H9 (cell line): ENCODE data around the gene NEUROG3. TPM values are rescaled to one million over a fixed set of nuclear protein-coding genes. Genes with fewer than 3 reads are reported as not detected.

Experiments used
- DNase-seq: peaks from one replicate; pipeline ENCODE4 v3.0.0-alpha.2; 2017
- H2AFZ ChIP-seq: one replicate; pipeline ENCODE4 v1.6.1; 2013; ENCODE audit warnings: mild to moderate bottlenecking, low read length, control low read depth, moderate library complexity
- H2AK5ac ChIP-seq: 2 replicates; pipeline ENCODE4 v1.6.1; 2013; ENCODE audit warnings: low read length, control low read depth, mixed read lengths; ENCODE audit not compliant: insufficient read length
- H2BK120ac ChIP-seq: one replicate; pipeline ENCODE4 v1.6.1; 2013; ENCODE audit warnings: low read depth, mild to moderate bottlenecking, low read length, control low read depth, inconsistent platforms; ENCODE audit not compliant: poor library complexity, severe bottlenecking
- H2BK12ac ChIP-seq: 2 replicates; pipeline ENCODE4 v1.6.1; 2013; ENCODE audit warnings: low read length, control low read depth, mixed read lengths, low read depth; ENCODE audit not compliant: insufficient read length
- H2BK15ac ChIP-seq: 2 replicates; pipeline ENCODE4 v1.6.1; 2013; ENCODE audit warnings: low read depth, low read length, control low read depth
- H2BK20ac ChIP-seq: one replicate; pipeline ENCODE4 v1.6.1; 2013; ENCODE audit warnings: low read depth, mild to moderate bottlenecking, low read length, control low read depth, inconsistent platforms; ENCODE audit not compliant: poor library complexity, severe bottlenecking
- H2BK5ac ChIP-seq: 2 replicates; pipeline ENCODE4 v1.6.1; 2013; ENCODE audit warnings: low read length, control low read depth, mixed read lengths; ENCODE audit not compliant: insufficient read length
- H3K14ac ChIP-seq: 2 replicates; pipeline ENCODE4 v1.6.1; 2013; ENCODE audit warnings: low read length, control low read depth; ENCODE audit not compliant: insufficient read depth
- H3K18ac ChIP-seq: 2 replicates; pipeline ENCODE4 v1.6.1; 2013; ENCODE audit warnings: low read depth, mild to moderate bottlenecking, mixed read lengths, low read length, control low read depth; ENCODE audit not compliant: insufficient read length
- H3K23ac ChIP-seq: 2 replicates; pipeline ENCODE4 v1.6.1; 2013; ENCODE audit warnings: low read length, control low read depth, mixed read lengths, low read depth; ENCODE audit not compliant: insufficient read length
- H3K23me2 ChIP-seq: 2 replicates; pipeline ENCODE4 v1.6.1; 2013; ENCODE audit warnings: low read depth, mild to moderate bottlenecking, mixed read lengths, low read length, control low read depth; ENCODE audit not compliant: insufficient read length, poor library complexity, severe bottlenecking
- H3K27ac ChIP-seq: 2 replicates; pipeline ENCODE4 v1.5.1; 2013; ENCODE audit warnings: low read length, control low read depth, mixed read lengths, low read depth; ENCODE audit not compliant: insufficient read length
- H3K27me3 ChIP-seq: 2 replicates; pipeline ENCODE4 v1.6.1; 2013; ENCODE audit warnings: low read length, control low read depth, inconsistent platforms; ENCODE audit not compliant: insufficient read depth
- H3K4ac ChIP-seq: 2 replicates; pipeline ENCODE4 v1.6.1; 2013; ENCODE audit warnings: low read depth, mild to moderate bottlenecking, control low read depth, inconsistent platforms, low read length, moderate library complexity
- H3K4me1 ChIP-seq: 2 replicates; pipeline ENCODE4 v1.6.1; 2013; ENCODE audit warnings: low read length, control low read depth, inconsistent platforms; ENCODE audit not compliant: insufficient read depth
- H3K4me2 ChIP-seq: 2 replicates; pipeline ENCODE4 v1.6.1; 2013; ENCODE audit warnings: low read length, control low read depth, mixed read lengths; ENCODE audit not compliant: insufficient read length, insufficient read depth
- H3K56ac ChIP-seq: 2 replicates; pipeline ENCODE4 v1.6.1; 2013; ENCODE audit warnings: low read depth, mild to moderate bottlenecking, mixed read lengths, low read length, control low read depth; ENCODE audit not compliant: insufficient read length
- H3K79me1 ChIP-seq: 2 replicates; pipeline ENCODE4 v1.6.1; 2013; ENCODE audit warnings: low read depth, mild to moderate bottlenecking, moderate library complexity, low read length, control low read depth, inconsistent platforms; ENCODE audit not compliant: insufficient read depth, poor library complexity, severe bottlenecking
- H3K79me2 ChIP-seq: 2 replicates; pipeline ENCODE4 v1.6.1; 2013; ENCODE audit warnings: low read length, control low read depth, inconsistent platforms; ENCODE audit not compliant: insufficient read depth
- H3K9ac ChIP-seq: 2 replicates; pipeline ENCODE4 v1.6.1; 2013; ENCODE audit warnings: low read length, control low read depth, mixed read lengths; ENCODE audit not compliant: insufficient read length; ENCODE audit errors: extremely low read depth
- H3K9me3 ChIP-seq: one replicate; pipeline ENCODE4 v1.6.1; 2013; ENCODE audit warnings: low read depth, low read length, inconsistent platforms; ENCODE audit not compliant: control insufficient read depth
- H3T11ph ChIP-seq: one replicate; pipeline ENCODE4 v1.6.1; 2013; ENCODE audit warnings: mild to moderate bottlenecking, low read length, control low read depth, inconsistent platforms
- H4K20me1 ChIP-seq: one replicate; pipeline ENCODE4 v1.6.1; 2013; ENCODE audit not compliant: control insufficient read depth, insufficient read length, insufficient read depth
- H4K5ac ChIP-seq: 2 replicates; pipeline ENCODE4 v1.6.1; 2013; ENCODE audit warnings: low read depth, mild to moderate bottlenecking, mixed read lengths, low read length, control low read depth; ENCODE audit not compliant: insufficient read length
- H4K8ac ChIP-seq: replicated peaks from 2 replicates; pipeline ENCODE4 v1.6.1; 2013; ENCODE audit warnings: low read length, control low read depth, mixed read lengths, low read depth; ENCODE audit not compliant: insufficient read length
- H4K91ac ChIP-seq: 2 replicates; pipeline ENCODE4 v1.6.1; 2013; ENCODE audit warnings: low read depth, mild to moderate bottlenecking, moderate library complexity, mixed read lengths, low read length, control low read depth; ENCODE audit not compliant: insufficient read length
- H3K27ac Mint-ChIP-seq, 3 experiments: 2 replicates in 2 of 3; 3 replicates in 1 of 3; pipeline ENCODE4 v1.8.0; 2020 to 2021; ENCODE audit warnings: mixed read lengths in 3 of 3, mild to moderate bottlenecking in 1 of 3, moderate library complexity in 1 of 3
- H3K27me3 Mint-ChIP-seq: 2 replicates; pipeline ENCODE4 v1.8.0; 2021; ENCODE audit warnings: low read depth, mild to moderate bottlenecking, moderate library complexity, mixed read lengths
- H3K36me3 Mint-ChIP-seq, 3 experiments: 2 replicates in 2 of 3; 3 replicates in 1 of 3; pipeline ENCODE4 v1.8.0; 2020 to 2021; ENCODE audit warnings: low read depth in 3 of 3, mixed read lengths in 3 of 3; ENCODE audit not compliant: insufficient read depth in 1 of 3
- H3K4me1 Mint-ChIP-seq, 2 experiments: 2 replicates each; pipeline ENCODE4 v1.8.0; 2020; ENCODE audit warnings: mixed read lengths in 2 of 2
- H3K4me3 Mint-ChIP-seq, 2 experiments: 2 replicates in 1 of 2; 3 replicates in 1 of 2; pipeline ENCODE4 v1.8.0; 2020 to 2021; ENCODE audit warnings: mild to moderate bottlenecking in 2 of 2, mixed read lengths in 2 of 2, moderate library complexity in 1 of 2
- H3K9me3 Mint-ChIP-seq, 2 experiments: 2 replicates in 1 of 2; 3 replicates in 1 of 2; pipeline ENCODE4 v1.8.0; 2020; ENCODE audit warnings: mild to moderate bottlenecking in 2 of 2, mixed read lengths in 2 of 2, moderate library complexity in 1 of 2
- WGBS: extraction: QIAGEN DNeasy Blood & Tissue Kit; methylation state at CpG from one replicate; pipeline ENCODE4 v1.1.7; 2013; ENCODE audit warnings: missing lambda C conversion rate, low lambda C conversion rate, mixed read lengths; ENCODE audit not compliant: insufficient read length; ENCODE audit errors: extremely low coverage; 5-methylcytosine and 5-hydroxymethylcytosine counted together
- total RNA-seq: library from RNA; stranded (reverse); gene quantifications from 2 replicates; pipeline ENCODE4 v1.2.1, GENCODE V29; 2021
- TF ChIP-seq, protein P1 (sequence below): fragments of 200-600 bp; sonication (generic); conservative IDR thresholded peaks from 3 replicates; pipeline ENCODE4 v1.8.0; 2021; ENCODE audit warnings: antibody characterized with exemption, mild to moderate bottlenecking

Gene NEUROG3
- total RNA-seq, 1 experiment from 2014 or later: not detected

DNA sequence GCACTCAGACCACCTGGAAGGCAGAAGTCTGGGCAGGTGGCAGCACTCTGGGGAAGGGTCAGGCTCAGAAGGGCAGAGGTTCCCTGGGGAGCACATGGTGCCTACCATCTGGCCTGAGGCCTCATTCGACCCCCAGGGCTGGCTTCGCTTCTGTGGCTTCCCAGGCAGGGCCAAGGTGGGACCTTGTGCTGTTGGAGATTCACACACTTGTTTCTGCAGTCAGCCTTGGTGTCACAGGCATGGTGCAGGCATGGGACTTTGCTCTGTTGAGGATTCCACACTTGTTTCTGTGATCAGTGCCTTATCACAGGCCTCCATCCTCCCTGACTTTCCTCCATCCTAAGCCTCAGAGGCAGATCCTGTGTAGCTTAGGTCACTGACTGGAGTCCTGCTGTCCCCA is 45.5 kb upstream of the NEUROG3 start:
- no peak overlapping the region for H3K4me2 ChIP-seq
- Mint-ChIP-seq H3K36me3 (peaks cover 4 to 11% (median 8%) of the 10 kb centered on the region in 3 experiments; a peak in 6 of 7 replicates), H3K27ac (no peak overlapping the region), H3K9me3 (peaks cover 14 to 18% of the 10 kb centered on the region in 2 experiments), H3K4me3 (no peak overlapping the region), H3K4me1 (peaks cover 5% of the 10 kb centered on the region in 2 experiments; a peak in 3 of 4 replicates), H3K27me3 (peaks cover 33% of the 10 kb centered on the region)
- H2AFZ ChIP-seq: no peak overlapping the region
- no peak overlapping the region for H3K4ac ChIP-seq
- no peak overlapping the region for H2BK5ac ChIP-seq
- H3K9ac ChIP-seq: no peak overlapping the region
- no peaks in the 10 kb centered on the region for H3K9me3 ChIP-seq
- no peak overlapping the region for H3K27ac ChIP-seq
- H4K91ac ChIP-seq: no peak overlapping the region
- no peaks in the 10 kb centered on the region for H3K23me2 ChIP-seq
- H4K5ac ChIP-seq: no peak overlapping the region
- WGBS: no CpG with 5 or more reads among the region's 2 CpGs
- no peak overlapping the region for H3K14ac ChIP-seq
- no peak for DNase-seq
- H3K18ac ChIP-seq: no peak overlapping the region
- TF ChIP-seq, protein P1, sequence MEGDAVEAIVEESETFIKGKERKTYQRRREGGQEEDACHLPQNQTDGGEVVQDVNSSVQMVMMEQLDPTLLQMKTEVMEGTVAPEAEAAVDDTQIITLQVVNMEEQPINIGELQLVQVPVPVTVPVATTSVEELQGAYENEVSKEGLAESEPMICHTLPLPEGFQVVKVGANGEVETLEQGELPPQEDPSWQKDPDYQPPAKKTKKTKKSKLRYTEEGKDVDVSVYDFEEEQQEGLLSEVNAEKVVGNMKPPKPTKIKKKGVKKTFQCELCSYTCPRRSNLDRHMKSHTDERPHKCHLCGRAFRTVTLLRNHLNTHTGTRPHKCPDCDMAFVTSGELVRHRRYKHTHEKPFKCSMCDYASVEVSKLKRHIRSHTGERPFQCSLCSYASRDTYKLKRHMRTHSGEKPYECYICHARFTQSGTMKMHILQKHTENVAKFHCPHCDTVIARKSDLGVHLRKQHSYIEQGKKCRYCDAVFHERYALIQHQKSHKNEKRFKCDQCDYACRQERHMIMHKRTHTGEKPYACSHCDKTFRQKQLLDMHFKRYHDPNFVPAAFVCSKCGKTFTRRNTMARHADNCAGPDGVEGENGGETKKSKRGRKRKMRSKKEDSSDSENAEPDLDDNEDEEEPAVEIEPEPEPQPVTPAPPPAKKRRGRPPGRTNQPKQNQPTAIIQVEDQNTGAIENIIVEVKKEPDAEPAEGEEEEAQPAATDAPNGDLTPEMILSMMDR: no peak
- H3K79me2 ChIP-seq: no peaks in the 10 kb centered on the region
- no peak overlapping the region for H3T11ph ChIP-seq
- H2BK120ac ChIP-seq: no peak overlapping the region
- no peak overlapping the region for H2AK5ac ChIP-seq
- no peaks in the 10 kb centered on the region for H4K20me1 ChIP-seq
- H4K8ac ChIP-seq: no peak overlapping the region
- no peaks in the 10 kb centered on the region for H3K4me1 ChIP-seq
- H3K56ac ChIP-seq: no peak overlapping the region
- no peak overlapping the region for H2BK12ac ChIP-seq
- H3K27me3 ChIP-seq: no peaks in the 10 kb centered on the region
- H2BK15ac ChIP-seq: no peak overlapping the region
- no peak overlapping the region for H3K23ac ChIP-seq
- H2BK20ac ChIP-seq: no peak overlapping the region
- H3K79me1 ChIP-seq: no peaks in the 10 kb centered on the region
